GOT3 (cell line): ENCODE data around the gene SBK3.
"Not testable (repeated sequence)": the region's sequence is repeated elsewhere in the genome, so short reads cannot be mapped to it uniquely, and the experiment has no call there.

Experiments
- DNase-seq: peaks from one replicate; lab custom pipeline; 2025; ENCODE audit warnings: mixed read lengths; lab: John Stamatoyannopoulos, UW

The SBK3 gene

GRCh38 chr19:55539090-55539984 is 6.0 kb downstream of the SBK3 start:
- no peak for DNase-seq

- no peak for DNase-seq
Measured at GRCh38 chr19:55538132-55538531, 7.2 kb downstream of the SBK3 start.

GRCh38 chr19:55537741-55538111 is 7.6 kb downstream of the SBK3 start:
- no peak for DNase-seq

GRCh38 chr19:55536951-55537740 is 8.2 kb downstream of the SBK3 start, which contains the start of gene SBK2:
Gene SBK2, minus strand, starts transcription at chr19:55537133. Its CDS starts 839 bp downstream, at chr19:55536294.
- no peak for DNase-seq

GRCh38 chr19:55536366-55536765 is 9.0 kb downstream of the SBK3 start:
- DNase-seq: no peak

GRCh38 chr19:55535965-55536350 is 9.4 kb downstream of the SBK3 start:
- DNase-seq: no peak

- no peak for DNase-seq
Measured at GRCh38 chr19:55535173-55535964, 10.0 kb downstream of the SBK3 start.

GRCh38 chr19:55534280-55534679 is 11.1 kb downstream of the SBK3 start:
- not testable (repeated sequence) for DNase-seq

- DNase-seq: no peak
Measured at GRCh38 chr19:55530996-55531395, 14.3 kb downstream of the SBK3 start.

- no peak for DNase-seq
Measured at GRCh38 chr19:55529636-55530234, 15.6 kb downstream of the SBK3 start.

- no peak for DNase-seq
Measured at GRCh38 chr19:55528030-55528803, 17.1 kb downstream of the SBK3 start.

- no peak for DNase-seq
Measured at GRCh38 chr19:55527197-55528029, 17.9 kb downstream of the SBK3 start.

- DNase-seq: peak; percentile 14
Measured at GRCh38 chr19:55526216-55527196, 18.8 kb downstream of the SBK3 start.

GRCh38 chr19:55525289-55526101 is 19.8 kb downstream of the SBK3 start:
- DNase-seq: no peak

GRCh38 chr19:55520691-55521292 is 24.6 kb downstream of the SBK3 start:
- no peak for DNase-seq

- DNase-seq: no peak
Measured at GRCh38 chr19:55519451-55520311, 25.7 kb downstream of the SBK3 start.
